ENCODE results near the gene MVB12B.
A peak's percentile ranks its signal among the peaks of the same experiment; 100 is the strongest.

Gene MVB12B

GRCh38 chr9:126386776-126387175 lies 60.1 kb downstream of the MVB12B start:
- no peak for DNase-seq

- DNase-seq = no peak
These were observed 62.5 kb downstream of the MVB12B start for GRCh38 chr9:126388964-126389708.

- peak; percentile 62 to 82 for DNase-seq
These were observed 63.4 kb downstream of the MVB12B start for GRCh38 chr9:126389992-126390391.

GRCh38 chr9:126390923-126391322 lies 64.3 kb downstream of the MVB12B start:
- DNase-seq = no peak

- no peak for DNase-seq
These were observed 65.4 kb downstream of the MVB12B start for GRCh38 chr9:126391713-126392661.

- no peak for DNase-seq
These were observed 66.2 kb downstream of the MVB12B start for GRCh38 chr9:126392662-126393371.

GRCh38 chr9:126393876-126394275 lies 67.2 kb downstream of the MVB12B start:
- peak; percentile 87 to 88 for DNase-seq

GRCh38 chr9:126394802-126395201 lies 68.2 kb downstream of the MVB12B start:
- no peak for DNase-seq

GRCh38 chr9:126395439-126396212 lies 69.0 kb downstream of the MVB12B start:
- peak; percentile 31 to 56 for DNase-seq

- no peak for DNase-seq
These were observed 70.4 kb downstream of the MVB12B start for GRCh38 chr9:126397056-126397455.

- DNase-seq = peak; percentile 73 to 77
These were observed 71.9 kb downstream of the MVB12B start for GRCh38 chr9:126398403-126399058.

- no peak for DNase-seq
These were observed 72.6 kb downstream of the MVB12B start for GRCh38 chr9:126399251-126399650.

- no peak for DNase-seq
These were observed 73.2 kb downstream of the MVB12B start for GRCh38 chr9:126399789-126400188.

GRCh38 chr9:126400571-126400970 lies 73.9 kb downstream of the MVB12B start:
- DNase-seq = no peak

- peak; percentile 28 to 64 for DNase-seq
These were observed 74.5 kb downstream of the MVB12B start for GRCh38 chr9:126401107-126401506.

- no peak for DNase-seq
These were observed 75.0 kb downstream of the MVB12B start for GRCh38 chr9:126401581-126401980.

- peak in 1 of 2 donors; percentile 13 for DNase-seq
These were observed 76.8 kb downstream of the MVB12B start for GRCh38 chr9:126403397-126403796.

- DNase-seq = no peak
These were observed 77.8 kb downstream of the MVB12B start for GRCh38 chr9:126404459-126404858.

- no peak for DNase-seq
These were observed 79.5 kb downstream of the MVB12B start for GRCh38 chr9:126406075-126406667.

GRCh38 chr9:126407114-126407870 lies 80.7 kb downstream of the MVB12B start:
- DNase-seq = no peak

Data from inflammatory macrophage (primary cell).